Measurements from ENCODE around the gene MTHFD1L.
"Not testable (repeated sequence)": the region's sequence is repeated elsewhere in the genome, so short reads cannot be mapped to it uniquely, and the experiment has no call there.

MTHFD1L gene

GRCh38 chr6:151029970-151030369 lies 164.5 kb downstream of the MTHFD1L start:
- Histone ChIP-seq H3K4me3 (ENCODE audit: low read length, poor library complexity, severe bottlenecking) (no peak overlapping the region), H3K36me3 (ENCODE audit: insufficient read depth, low read length) (peaks cover 12% of the 10 kb centered on the region; the same call in 1 of the 2 replicates), H3K9me3 (ENCODE audit: insufficient read depth, low read depth, low read length) (no peaks in the 10 kb centered on the region), H2AFZ (ENCODE audit: low read length) (no peak overlapping the region), H3K4me2 (ENCODE audit: low read depth, low read length, poor library complexity, severe bottlenecking) (no peak overlapping the region), H3K27me3 (ENCODE audit: insufficient read depth, low read length, poor library complexity, severe bottlenecking) (no peaks in the 10 kb centered on the region), H3F3A (ENCODE audit: low read depth) (no peaks in the 10 kb centered on the region), H4K20me1 (ENCODE audit: insufficient read depth, low read length, poor library complexity, severe bottlenecking) (no peaks in the 10 kb centered on the region), H3K4me1 (ENCODE audit: insufficient read depth, low read length, poor library complexity, severe bottlenecking) (no peaks in the 10 kb centered on the region), H3K9me2 (replicated peaks; ENCODE audit: low read depth, low read length) (no peaks in the 10 kb centered on the region), H3K79me2 (ENCODE audit: insufficient read depth, low read length) (no peaks in the 10 kb centered on the region), H3K9ac (ENCODE audit: low read depth, low read length, poor library complexity, severe bottlenecking) (no peak overlapping the region)
- no peak for TF ChIP-seq EZH2phosphoT487 (IDR thresholded peaks at IDR 0.05; ENCODE audit: borderline replicate concordance)
- no peak for TF ChIP-seq CTCF (conservative IDR thresholded peaks at IDR 0.05; ENCODE audit: low read length)

GRCh38 chr6:151032034-151032433 lies 166.5 kb downstream of the MTHFD1L start:
- no peaks in the 10 kb centered on the region for H3K9me3 ChIP-seq (ENCODE audit: insufficient read depth, low read depth, low read length)
- no peaks in the 10 kb centered on the region for H3K79me2 ChIP-seq (ENCODE audit: insufficient read depth, low read length)
- peaks cover 19% of the 10 kb centered on the region; the same call in 1 of the 2 replicates for H3K36me3 ChIP-seq (ENCODE audit: insufficient read depth, low read length)
- H2AFZ ChIP-seq (ENCODE audit: low read length), result no peak overlapping the region
- H3K9ac ChIP-seq (ENCODE audit: low read depth, low read length, poor library complexity, severe bottlenecking), result no peak overlapping the region
- TF ChIP-seq CTCF (conservative IDR thresholded peaks at IDR 0.05; ENCODE audit: low read length) (no peak), EZH2phosphoT487 (IDR thresholded peaks at IDR 0.05; ENCODE audit: borderline replicate concordance) (no peak)
- no peaks in the 10 kb centered on the region for H4K20me1 ChIP-seq (ENCODE audit: insufficient read depth, low read length, poor library complexity, severe bottlenecking)
- no peaks in the 10 kb centered on the region for H3K4me1 ChIP-seq (ENCODE audit: insufficient read depth, low read length, poor library complexity, severe bottlenecking)
- no peaks in the 10 kb centered on the region for H3F3A ChIP-seq (ENCODE audit: low read depth)
- no peak overlapping the region for H3K4me3 ChIP-seq (ENCODE audit: low read length, poor library complexity, severe bottlenecking)
- H3K4me2 ChIP-seq (ENCODE audit: low read depth, low read length, poor library complexity, severe bottlenecking), result no peak overlapping the region
- no peaks in the 10 kb centered on the region for H3K9me2 ChIP-seq (replicated peaks; ENCODE audit: low read depth, low read length)
- no peaks in the 10 kb centered on the region for H3K27me3 ChIP-seq (ENCODE audit: insufficient read depth, low read length, poor library complexity, severe bottlenecking)

- no peaks in the 10 kb centered on the region for H3K9me2 ChIP-seq (replicated peaks; ENCODE audit: low read depth, low read length)
- no peaks in the 10 kb centered on the region for H3K27me3 ChIP-seq (ENCODE audit: insufficient read depth, low read length, poor library complexity, severe bottlenecking)
- no peak overlapping the region for H3K9ac ChIP-seq (ENCODE audit: low read depth, low read length, poor library complexity, severe bottlenecking)
- no peaks in the 10 kb centered on the region for H3K79me2 ChIP-seq (ENCODE audit: insufficient read depth, low read length)
- H2AFZ ChIP-seq (ENCODE audit: low read length), result no peak overlapping the region
- no peaks in the 10 kb centered on the region for H3F3A ChIP-seq (ENCODE audit: low read depth)
- H3K36me3 ChIP-seq (ENCODE audit: insufficient read depth, low read length), result peaks cover 28% of the 10 kb centered on the region; the same call in 1 of the 2 replicates
- no peaks in the 10 kb centered on the region for H3K9me3 ChIP-seq (ENCODE audit: insufficient read depth, low read depth, low read length)
- TF ChIP-seq EZH2phosphoT487 (IDR thresholded peaks at IDR 0.05; ENCODE audit: borderline replicate concordance) (no peak), CTCF (conservative IDR thresholded peaks at IDR 0.05; ENCODE audit: low read length) (no peak)
- no peak overlapping the region for H3K4me2 ChIP-seq (ENCODE audit: low read depth, low read length, poor library complexity, severe bottlenecking)
- H3K4me3 ChIP-seq (ENCODE audit: low read length, poor library complexity, severe bottlenecking), result no peak overlapping the region
- H3K4me1 ChIP-seq (ENCODE audit: insufficient read depth, low read length, poor library complexity, severe bottlenecking), result no peaks in the 10 kb centered on the region
- no peaks in the 10 kb centered on the region for H4K20me1 ChIP-seq (ENCODE audit: insufficient read depth, low read length, poor library complexity, severe bottlenecking)
Measured at GRCh38 chr6:151034825-151035781, 169.6 kb downstream of the MTHFD1L start.

- not testable (repeated sequence) for H3K9ac ChIP-seq (ENCODE audit: low read depth, low read length, poor library complexity, severe bottlenecking); H3K4me2 ChIP-seq (ENCODE audit: low read depth, low read length, poor library complexity, severe bottlenecking); H3K4me3 ChIP-seq (ENCODE audit: low read length, poor library complexity, severe bottlenecking); H3K9me3 ChIP-seq (ENCODE audit: insufficient read depth, low read depth, low read length); H2AFZ ChIP-seq (ENCODE audit: low read length); H3K79me2 ChIP-seq (ENCODE audit: insufficient read depth, low read length); H3K9me2 ChIP-seq (replicated peaks; ENCODE audit: low read depth, low read length); H3K4me1 ChIP-seq (ENCODE audit: insufficient read depth, low read length, poor library complexity, severe bottlenecking); H3F3A ChIP-seq (ENCODE audit: low read depth); H3K27me3 ChIP-seq (ENCODE audit: insufficient read depth, low read length, poor library complexity, severe bottlenecking); H4K20me1 ChIP-seq (ENCODE audit: insufficient read depth, low read length, poor library complexity, severe bottlenecking)
- H3K36me3 ChIP-seq (ENCODE audit: insufficient read depth, low read length), result peaks cover 25% of the 10 kb centered on the region; the same call in 1 of the 2 replicates
Measured at GRCh38 chr6:151036211-151036721, 170.8 kb downstream of the MTHFD1L start.
